GM12865 (cell line): ENCODE measurements around the gene CADM2.

ENCODE experiments used
- DNase-seq: peaks from one replicate; pipeline ENCODE4 v3.0.0; 2010; ENCODE audit warnings: low read depth
- H3K4me3 ChIP-seq: 2 replicates; pipeline ENCODE4 v1.5.1; 2011; ENCODE audit warnings: mild to moderate bottlenecking, low read depth, low read length, control low read depth
- TF ChIP-seq, protein P1 (sequence below): IDR thresholded peaks from 2 replicates; pipeline ENCODE4 v1.5.1; 2011; ENCODE audit warnings: low read length, control low read depth, low read depth, inconsistent platforms; ENCODE audit not compliant: insufficient read depth; ENCODE audit errors: missing control alignments

Gene CADM2

DNA sequence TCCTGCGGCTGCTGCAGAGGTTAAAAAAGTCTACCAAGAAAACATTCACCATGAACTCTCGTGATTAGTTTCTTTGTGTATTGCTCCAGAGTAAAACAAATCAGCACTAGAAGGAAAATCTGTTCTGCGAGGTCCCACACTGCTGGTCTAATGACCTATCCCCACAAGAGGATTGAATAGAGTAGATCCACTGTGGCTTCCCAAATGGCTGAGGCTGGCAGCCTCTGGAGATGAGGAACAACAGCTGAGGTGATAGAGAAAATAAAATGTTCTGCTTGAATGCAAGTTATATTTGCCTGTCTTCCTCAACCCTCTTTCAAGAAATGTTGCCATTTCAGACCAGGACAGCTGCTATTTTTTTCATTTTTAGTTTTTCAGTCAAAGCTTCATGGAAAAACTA is 883.3 kb downstream of the CADM2 start:
- TF ChIP-seq, protein P1, sequence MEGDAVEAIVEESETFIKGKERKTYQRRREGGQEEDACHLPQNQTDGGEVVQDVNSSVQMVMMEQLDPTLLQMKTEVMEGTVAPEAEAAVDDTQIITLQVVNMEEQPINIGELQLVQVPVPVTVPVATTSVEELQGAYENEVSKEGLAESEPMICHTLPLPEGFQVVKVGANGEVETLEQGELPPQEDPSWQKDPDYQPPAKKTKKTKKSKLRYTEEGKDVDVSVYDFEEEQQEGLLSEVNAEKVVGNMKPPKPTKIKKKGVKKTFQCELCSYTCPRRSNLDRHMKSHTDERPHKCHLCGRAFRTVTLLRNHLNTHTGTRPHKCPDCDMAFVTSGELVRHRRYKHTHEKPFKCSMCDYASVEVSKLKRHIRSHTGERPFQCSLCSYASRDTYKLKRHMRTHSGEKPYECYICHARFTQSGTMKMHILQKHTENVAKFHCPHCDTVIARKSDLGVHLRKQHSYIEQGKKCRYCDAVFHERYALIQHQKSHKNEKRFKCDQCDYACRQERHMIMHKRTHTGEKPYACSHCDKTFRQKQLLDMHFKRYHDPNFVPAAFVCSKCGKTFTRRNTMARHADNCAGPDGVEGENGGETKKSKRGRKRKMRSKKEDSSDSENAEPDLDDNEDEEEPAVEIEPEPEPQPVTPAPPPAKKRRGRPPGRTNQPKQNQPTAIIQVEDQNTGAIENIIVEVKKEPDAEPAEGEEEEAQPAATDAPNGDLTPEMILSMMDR = no peak
- no peak overlapping the region for H3K4me3 ChIP-seq
- DNase-seq = no peak

DNA sequence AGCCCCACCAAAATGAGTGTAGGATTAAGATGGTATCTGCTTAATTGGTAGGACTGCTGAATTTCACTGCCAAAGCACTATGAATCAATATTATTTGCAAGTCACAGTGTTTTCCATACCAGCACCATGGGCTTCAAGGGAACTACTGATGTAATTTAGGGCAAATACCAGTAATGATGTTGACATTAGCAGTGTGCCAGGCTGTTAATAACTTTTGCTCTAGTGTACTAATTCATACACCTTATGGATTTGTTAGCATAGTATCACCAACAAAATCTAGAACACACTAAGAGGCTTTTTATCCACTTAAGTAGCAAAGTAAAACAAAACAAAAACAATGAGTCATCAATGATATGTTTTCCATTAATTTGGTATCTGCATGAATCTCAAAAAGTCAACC is 888.2 kb downstream of the CADM2 start:
- TF ChIP-seq, protein P1 = no peak
- no peak for DNase-seq
- no peak overlapping the region for H3K4me3 ChIP-seq

DNA sequence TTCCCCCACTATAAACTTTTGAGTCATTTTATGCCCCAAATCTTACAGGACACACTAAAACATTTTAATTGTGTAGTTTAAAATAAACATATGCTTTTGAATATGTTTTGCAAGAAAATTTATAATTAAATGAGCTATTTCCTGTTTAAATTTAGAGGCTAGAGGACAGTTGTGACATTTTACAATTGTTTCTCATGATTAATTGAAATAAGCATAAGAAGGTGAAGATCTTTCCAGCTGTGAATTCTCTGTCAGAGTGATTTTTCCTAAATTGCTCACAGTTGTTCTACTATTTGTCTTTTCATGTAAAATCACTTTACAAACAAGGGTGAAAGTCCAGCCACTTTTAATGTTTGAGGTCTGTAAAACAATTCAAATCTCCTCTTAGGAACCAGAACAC is 892.3 kb downstream of the CADM2 start:
- TF ChIP-seq, protein P1 = no peak
- no peak for DNase-seq
- H3K4me3 ChIP-seq = no peak overlapping the region

DNA sequence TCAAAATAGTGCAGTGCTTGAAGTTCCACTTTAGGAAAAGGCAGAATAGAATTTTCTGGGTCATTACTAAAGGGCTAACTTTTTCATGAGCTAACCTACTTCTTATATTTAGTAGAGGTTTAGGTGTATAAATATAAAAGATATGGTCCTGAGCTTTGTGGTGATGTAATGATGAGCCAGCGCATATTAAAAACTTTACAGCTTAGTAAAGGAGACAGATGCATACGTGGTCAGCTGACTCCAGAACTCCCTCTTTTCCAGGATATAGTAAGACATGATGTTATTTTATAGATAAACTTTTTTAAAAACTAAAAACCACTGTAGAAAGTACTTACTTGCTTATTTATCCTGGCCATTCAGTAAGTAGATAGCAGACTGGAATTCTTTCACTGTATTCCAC is 895.0 kb downstream of the CADM2 start:
- no peak for DNase-seq
- H3K4me3 ChIP-seq = no peak overlapping the region
- TF ChIP-seq, protein P1 = no peak

DNA sequence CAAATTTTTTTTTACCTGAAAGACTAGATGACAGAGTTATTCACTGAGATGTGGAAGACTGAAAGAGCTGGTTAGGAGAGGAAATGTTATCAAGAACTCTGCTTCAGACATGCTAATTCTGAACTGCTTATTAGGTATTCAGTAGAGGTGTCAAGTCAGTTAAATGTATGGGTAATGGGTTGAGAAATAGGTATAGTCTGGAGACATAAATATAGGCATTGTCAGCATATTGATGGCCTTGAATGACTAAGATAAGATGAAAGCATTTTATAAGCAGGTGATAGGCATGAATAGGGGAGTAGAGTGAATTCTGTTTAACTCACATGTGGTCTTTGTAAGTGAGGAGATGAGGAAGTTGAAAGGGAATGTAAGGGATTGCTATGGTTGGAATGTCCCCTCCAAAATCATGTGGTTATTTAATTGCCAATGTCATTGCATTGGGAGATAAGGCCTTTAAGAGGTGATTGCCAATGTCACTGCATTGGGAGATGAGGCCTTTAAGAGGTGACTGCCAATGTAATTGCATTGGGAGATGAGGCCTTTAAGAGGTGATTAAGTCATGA is 904.2 kb downstream of the CADM2 start:
- no peak for DNase-seq
- TF ChIP-seq, protein P1 = no peak
- H3K4me3 ChIP-seq = no peak overlapping the region

DNA sequence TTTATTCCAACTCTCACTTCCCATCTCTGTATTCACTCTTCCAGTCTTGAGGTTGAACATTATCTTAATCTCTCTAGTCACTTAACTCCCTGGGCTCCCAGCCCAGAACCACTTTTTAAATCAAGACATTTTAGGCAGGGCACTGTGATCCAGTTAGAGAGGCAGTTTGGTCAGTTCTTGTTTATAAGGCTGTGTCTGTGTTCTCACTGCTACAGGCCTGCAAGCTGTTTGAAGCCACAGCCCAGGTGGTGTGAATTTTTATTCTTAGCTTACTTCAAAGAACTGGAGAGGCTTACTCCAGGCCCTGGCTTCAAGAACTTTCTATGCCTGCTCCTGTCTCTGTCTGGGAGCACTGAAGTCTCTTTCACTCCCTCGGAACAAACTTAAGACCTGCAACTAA is 906.1 kb downstream of the CADM2 start:
- no peak overlapping the region for H3K4me3 ChIP-seq
- TF ChIP-seq, protein P1 = no peak
- no peak for DNase-seq

DNA sequence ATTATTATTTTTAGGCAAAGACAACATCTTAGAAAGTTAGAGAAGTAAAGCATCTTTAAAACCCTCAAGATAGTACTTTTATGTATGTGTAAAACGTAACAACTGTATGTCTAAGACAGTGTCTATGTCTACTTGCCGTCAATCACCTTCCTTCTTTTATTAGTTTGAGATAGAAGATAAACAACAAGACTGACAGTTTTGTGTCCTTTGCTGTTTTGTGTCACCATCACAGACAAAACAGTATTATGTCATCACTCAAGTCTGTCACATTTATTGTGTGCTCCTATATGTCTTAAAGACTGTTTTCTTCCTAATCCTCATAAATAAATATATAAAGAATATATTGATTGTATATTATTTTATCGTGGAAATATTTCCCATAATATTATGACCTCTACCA is 908.3 kb downstream of the CADM2 start:
- no peak for DNase-seq
- H3K4me3 ChIP-seq = no peak overlapping the region
- TF ChIP-seq, protein P1 = no peak
